ENCODE data around the gene SEMA3B.

The SEMA3B gene

GRCh38 chr3:50292159-50293078 lies 23.5 kb downstream of the SEMA3B start, which contains the start of gene IFRD2:
TSS of gene IFRD2 (minus strand) at chr3:50292429. CDS start at chr3:50292274, 155 bp downstream.
- DNase-seq (ENCODE audit: insufficient read length, low spot score) = peak; percentile 98
- TF ChIP-seq POU2F2 (IDR thresholded peaks at IDR 0.05; ENCODE audit: low read depth, low read length) = peak; percentile 56; the same call in 1 of the 2 replicates
- peak; percentile 63 for TF ChIP-seq POLR2AphosphoS5 (IDR thresholded peaks at IDR 0.05; ENCODE audit: low read depth, low read length)
- peak; percentile 61 for TF ChIP-seq PAX5 (IDR thresholded peaks at IDR 0.05; ENCODE audit: insufficient read depth, low read length, severe bottlenecking)
- TF ChIP-seq POLR2A (IDR thresholded peaks at IDR 0.05; ENCODE audit: low read depth, low read length) = peak; percentile 40
- TF ChIP-seq TAF1 (IDR thresholded peaks at IDR 0.05; ENCODE audit: low read depth, low read length) = peak; percentile 79
- no peak for TF ChIP-seq SPI1 (IDR thresholded peaks at IDR 0.05; ENCODE audit: low read depth, low read length)
- peak; percentile 100 for FAIRE-seq

- FAIRE-seq (no peak), DNase-seq (ENCODE audit: insufficient read length, low spot score) (no peak)
- TF ChIP-seq SPI1 (IDR thresholded peaks at IDR 0.05; ENCODE audit: low read depth, low read length) (no peak), POLR2A (IDR thresholded peaks at IDR 0.05; ENCODE audit: low read depth, low read length) (no peak), POU2F2 (IDR thresholded peaks at IDR 0.05; ENCODE audit: low read depth, low read length) (no peak), PAX5 (IDR thresholded peaks at IDR 0.05; ENCODE audit: insufficient read depth, low read length, severe bottlenecking) (no peak), TAF1 (IDR thresholded peaks at IDR 0.05; ENCODE audit: low read depth, low read length) (no peak), POLR2AphosphoS5 (IDR thresholded peaks at IDR 0.05; ENCODE audit: low read depth, low read length) (no peak)
Observed at GRCh38 chr3:50293079-50293801, 24.3 kb downstream of the SEMA3B start.

- DNase-seq (ENCODE audit: insufficient read length, low spot score) = no peak
- no peak for FAIRE-seq
- TF ChIP-seq PAX5 (IDR thresholded peaks at IDR 0.05; ENCODE audit: insufficient read depth, low read length, severe bottlenecking) (no peak), SPI1 (IDR thresholded peaks at IDR 0.05; ENCODE audit: low read depth, low read length) (no peak), TAF1 (IDR thresholded peaks at IDR 0.05; ENCODE audit: low read depth, low read length) (no peak), POU2F2 (IDR thresholded peaks at IDR 0.05; ENCODE audit: low read depth, low read length) (no peak), POLR2AphosphoS5 (IDR thresholded peaks at IDR 0.05; ENCODE audit: low read depth, low read length) (no peak), POLR2A (IDR thresholded peaks at IDR 0.05; ENCODE audit: low read depth, low read length) (no peak)
Observed at GRCh38 chr3:50294089-50294488, 25.1 kb downstream of the SEMA3B start.

- TF ChIP-seq POU2F2 (IDR thresholded peaks at IDR 0.05; ENCODE audit: low read depth, low read length) (no peak), POLR2A (IDR thresholded peaks at IDR 0.05; ENCODE audit: low read depth, low read length) (no peak), POLR2AphosphoS5 (IDR thresholded peaks at IDR 0.05; ENCODE audit: low read depth, low read length) (no peak), SPI1 (IDR thresholded peaks at IDR 0.05; ENCODE audit: low read depth, low read length) (no peak), PAX5 (IDR thresholded peaks at IDR 0.05; ENCODE audit: insufficient read depth, low read length, severe bottlenecking) (no peak), TAF1 (IDR thresholded peaks at IDR 0.05; ENCODE audit: low read depth, low read length) (no peak)
- no peak for DNase-seq (ENCODE audit: insufficient read length, low spot score)
- no peak for FAIRE-seq
Observed at GRCh38 chr3:50294492-50295403, 25.8 kb downstream of the SEMA3B start.

- FAIRE-seq = no peak
- no peak for DNase-seq (ENCODE audit: insufficient read length, low spot score)
- TF ChIP-seq POLR2AphosphoS5 (IDR thresholded peaks at IDR 0.05; ENCODE audit: low read depth, low read length) = no peak
- no peak for TF ChIP-seq SPI1 (IDR thresholded peaks at IDR 0.05; ENCODE audit: low read depth, low read length)
- TF ChIP-seq POU2F2 (IDR thresholded peaks at IDR 0.05; ENCODE audit: low read depth, low read length) = no peak
- no peak for TF ChIP-seq TAF1 (IDR thresholded peaks at IDR 0.05; ENCODE audit: low read depth, low read length)
- TF ChIP-seq PAX5 (IDR thresholded peaks at IDR 0.05; ENCODE audit: insufficient read depth, low read length, severe bottlenecking) = no peak
- no peak for TF ChIP-seq POLR2A (IDR thresholded peaks at IDR 0.05; ENCODE audit: low read depth, low read length)
Observed at GRCh38 chr3:50295553-50296431, 26.8 kb downstream of the SEMA3B start.

GRCh38 chr3:50296721-50297383 lies 27.9 kb downstream of the SEMA3B start:
- no peak for TF ChIP-seq PAX5 (IDR thresholded peaks at IDR 0.05; ENCODE audit: insufficient read depth, low read length, severe bottlenecking)
- TF ChIP-seq POLR2AphosphoS5 (IDR thresholded peaks at IDR 0.05; ENCODE audit: low read depth, low read length) = no peak
- FAIRE-seq = no peak
- no peak for DNase-seq (ENCODE audit: insufficient read length, low spot score)

GRCh38 chr3:50297384-50297775 lies 28.4 kb downstream of the SEMA3B start:
- no peak for DNase-seq (ENCODE audit: insufficient read length, low spot score)
- TF ChIP-seq PAX5 (IDR thresholded peaks at IDR 0.05; ENCODE audit: insufficient read depth, low read length, severe bottlenecking) = no peak
- no peak for TF ChIP-seq TAF1 (IDR thresholded peaks at IDR 0.05; ENCODE audit: low read depth, low read length)
- TF ChIP-seq POU2F2 (IDR thresholded peaks at IDR 0.05; ENCODE audit: low read depth, low read length) = no peak
- no peak for TF ChIP-seq SPI1 (IDR thresholded peaks at IDR 0.05; ENCODE audit: low read depth, low read length)
- TF ChIP-seq POLR2AphosphoS5 (IDR thresholded peaks at IDR 0.05; ENCODE audit: low read depth, low read length) = no peak
- FAIRE-seq = no peak
